HG03280 (cell line): ENCODE data around the gene PLXNA2.

ENCODE experiments used
- ATAC-seq: cut with Tn5 transposase; IDR thresholded peaks from one replicate; pipeline ENCODE4 v1.9.1; 2021; ENCODE audit warnings: mild to moderate bottlenecking, moderate library complexity; ENCODE audit not compliant: unreplicated experiment

Gene PLXNA2

DNA sequence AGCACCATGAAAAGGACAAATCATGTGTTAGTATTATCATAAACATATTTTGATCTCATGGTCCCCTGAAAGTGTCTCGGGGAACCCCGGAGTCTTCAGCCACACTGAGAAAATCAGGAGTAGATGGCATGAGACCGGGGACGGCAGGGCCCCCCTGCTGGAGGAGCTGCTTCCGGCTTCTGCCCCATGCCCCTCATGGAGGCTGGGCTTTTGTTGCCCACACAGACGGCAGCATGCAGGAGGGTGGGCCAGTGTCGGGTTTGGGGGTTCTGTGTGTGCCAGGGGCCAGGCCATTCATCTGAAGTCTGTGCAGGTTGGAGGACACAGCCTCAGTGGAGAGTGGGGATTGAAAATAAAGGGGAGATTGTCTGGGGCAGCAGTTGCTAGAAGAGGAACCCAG is 258.2 kb downstream of the PLXNA2 start:
- ATAC-seq: no peak

DNA sequence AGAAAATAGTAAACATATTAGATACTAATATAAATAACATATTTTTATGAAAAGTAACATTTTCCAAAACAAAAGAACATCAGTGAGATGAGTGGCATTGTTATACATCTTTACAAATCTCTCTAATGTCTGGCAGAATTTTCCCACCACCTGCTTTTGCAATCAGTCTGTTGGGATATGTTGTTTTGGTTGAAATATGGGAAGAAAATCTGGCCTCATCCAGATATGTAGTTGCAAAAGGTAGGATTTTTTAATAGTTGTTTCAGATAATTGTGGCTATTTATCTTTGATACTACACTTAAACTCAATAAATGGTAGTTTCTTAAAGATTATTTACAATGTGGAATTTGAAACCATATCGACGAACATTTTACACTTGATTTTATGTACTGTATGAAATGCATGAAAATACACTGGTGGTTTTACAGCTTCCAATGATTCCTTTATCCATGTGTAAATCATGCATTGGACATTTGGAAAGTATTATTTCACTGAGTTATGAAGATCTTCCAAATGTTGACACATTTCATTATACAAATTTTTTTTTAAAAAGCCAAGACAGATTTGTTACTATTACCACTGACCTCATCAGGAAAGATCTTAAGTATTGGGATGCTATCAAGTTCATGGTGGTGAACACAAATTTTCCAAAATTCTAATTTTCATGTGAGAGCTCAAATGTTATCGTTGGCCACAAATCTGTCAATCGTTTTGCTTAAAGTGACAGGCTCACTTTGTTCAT is 259.2 kb downstream of the PLXNA2 start:
- no peak for ATAC-seq

DNA sequence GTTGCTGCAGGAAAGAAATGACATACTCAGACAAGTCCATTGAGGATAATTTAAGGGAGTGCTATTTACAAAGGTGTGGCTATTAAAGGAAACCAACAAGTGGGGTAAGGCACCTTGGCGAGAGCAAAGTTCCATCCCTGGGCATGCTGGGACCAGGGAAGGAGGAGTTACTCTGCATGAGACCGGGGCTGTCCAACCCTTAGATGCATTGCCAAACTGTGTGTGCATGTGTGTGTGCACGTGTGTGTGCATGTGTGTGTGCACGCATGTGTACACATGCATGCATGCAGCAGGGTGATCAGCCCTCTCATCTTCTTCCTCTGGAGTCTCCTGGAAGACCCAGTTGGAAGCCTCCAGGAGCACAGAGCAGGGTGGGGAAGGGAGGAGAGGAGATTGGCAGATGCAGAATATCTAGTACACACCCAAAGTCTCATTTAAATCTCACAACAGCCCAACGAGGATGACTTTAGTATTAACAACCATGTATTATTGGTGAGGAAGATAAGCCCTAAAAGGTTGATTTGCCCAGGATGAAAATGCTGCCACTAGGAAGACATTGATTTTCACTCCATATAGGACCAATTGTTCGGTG is 261.0 kb downstream of the PLXNA2 start:
- ATAC-seq: no peak

DNA sequence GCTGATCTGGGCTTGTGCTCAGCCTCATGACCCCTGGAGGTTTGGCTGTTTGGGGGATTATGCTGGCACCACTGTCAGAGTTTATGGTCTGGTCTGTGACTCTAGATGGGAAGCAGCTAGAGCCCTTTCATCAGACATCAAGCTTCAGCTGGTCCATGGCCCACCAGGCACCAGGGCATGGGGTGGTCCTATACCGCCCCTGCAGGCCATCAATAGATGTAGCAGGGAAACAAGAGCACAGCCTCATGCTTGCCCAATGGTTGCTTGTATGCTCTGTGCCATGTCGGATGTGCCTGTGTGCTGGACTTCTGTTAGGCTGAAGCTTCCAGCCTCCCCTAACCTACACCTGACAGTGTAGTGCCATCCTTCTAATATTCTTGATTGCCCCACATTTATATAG is 262.2 kb downstream of the PLXNA2 start:
- ATAC-seq: no peak

DNA sequence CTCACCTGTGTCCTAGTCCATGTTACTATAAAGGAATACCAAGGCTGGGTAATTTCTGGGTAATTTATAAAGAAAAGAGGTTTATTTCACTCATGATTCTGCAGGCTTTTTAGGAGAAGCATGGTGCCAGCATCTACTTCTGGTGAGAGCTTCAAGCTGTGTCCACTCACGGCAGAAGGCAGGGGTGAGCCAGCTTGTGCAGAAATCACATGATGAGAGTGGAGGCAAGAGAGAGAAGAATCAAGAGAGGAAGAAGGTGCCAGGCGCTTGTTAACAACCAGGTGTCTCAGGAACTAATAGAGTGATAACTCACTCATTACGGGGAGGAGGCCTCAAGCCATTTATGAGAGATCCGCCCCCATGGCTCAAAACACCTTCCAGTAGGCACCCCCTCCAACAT is 265.7 kb downstream of the PLXNA2 start:
- no peak for ATAC-seq

DNA sequence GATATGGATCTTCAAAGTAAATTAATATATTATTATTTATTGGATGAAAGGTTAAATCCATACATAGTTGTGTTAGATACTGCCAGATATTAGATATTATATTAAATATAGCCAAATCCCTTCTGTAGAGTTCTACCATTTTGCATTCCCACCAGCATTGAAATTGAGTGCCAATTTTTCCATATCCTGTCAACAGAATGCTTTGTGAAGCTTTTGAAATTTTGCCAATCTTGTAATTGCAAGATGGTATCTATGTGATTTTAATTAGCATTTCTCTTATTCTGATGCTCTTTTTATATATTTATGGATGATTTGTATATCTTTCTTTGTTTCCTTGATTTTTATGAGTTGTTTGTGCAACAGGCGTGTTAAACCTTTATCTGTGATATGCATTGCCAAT is 266.3 kb downstream of the PLXNA2 start:
- no peak for ATAC-seq

DNA sequence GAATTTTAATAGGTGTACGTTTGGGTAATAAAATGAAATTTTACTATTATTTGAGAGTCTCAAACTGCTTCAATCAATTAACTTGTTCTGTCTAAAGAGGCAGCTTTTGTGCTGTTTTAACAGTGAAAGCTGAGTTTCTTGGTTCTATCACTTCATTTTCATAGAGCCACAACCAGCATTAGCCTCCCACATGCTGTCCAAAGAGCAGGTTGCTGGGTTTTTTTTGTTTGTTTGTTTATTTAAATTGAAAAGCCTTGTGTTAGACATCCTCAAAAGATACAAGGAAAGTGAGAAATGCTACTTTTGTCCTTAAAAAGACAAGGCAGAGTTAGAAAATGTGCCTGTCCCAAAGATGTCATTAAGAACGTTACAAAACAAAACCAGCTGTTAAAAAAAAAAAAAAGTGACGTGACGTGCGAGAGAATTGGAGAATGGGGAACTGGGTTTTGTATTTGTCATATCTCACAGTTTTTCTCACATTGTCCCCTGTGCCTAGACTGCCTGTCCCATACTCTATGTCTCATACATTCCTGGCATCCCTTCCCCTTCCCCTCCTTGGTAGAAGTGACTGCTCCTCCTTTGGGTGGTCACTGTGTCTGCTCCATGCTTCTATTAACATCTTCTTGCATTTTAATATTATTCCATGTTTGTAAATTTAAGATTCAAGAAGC is 270.2 kb downstream of the PLXNA2 start:
- ATAC-seq: no peak

DNA sequence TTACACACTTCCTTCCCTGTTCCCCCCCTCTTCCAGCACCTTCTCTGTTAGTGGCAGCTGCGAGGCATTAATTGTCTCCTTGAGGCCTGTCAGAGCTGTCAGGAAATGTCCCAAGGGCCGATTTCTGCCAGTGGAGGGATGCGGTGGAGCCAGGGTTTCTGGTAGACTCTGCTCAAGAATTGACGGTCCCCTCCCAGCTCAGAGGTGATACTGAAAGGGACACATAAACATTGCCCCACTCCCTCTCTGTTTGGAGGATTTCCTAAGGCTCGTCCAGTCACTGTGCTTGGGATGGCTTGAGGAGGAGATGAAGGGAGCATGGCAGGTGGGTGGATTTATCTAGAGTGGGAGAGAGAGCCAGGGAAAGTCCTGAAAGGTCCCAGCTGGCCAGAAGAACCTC is 271.8 kb downstream of the PLXNA2 start:
- ATAC-seq: no peak
